H9 (cell line): ENCODE measurements around the gene VDR. TPM values are rescaled to one million over a fixed set of nuclear protein-coding genes. Genes with fewer than 3 reads are reported as not detected.

Source experiments
- DNase-seq: peaks from one replicate; pipeline ENCODE4 v3.0.0-alpha.2; 2017
- H2AFZ ChIP-seq: one replicate; pipeline ENCODE4 v1.6.1; 2013; ENCODE audit warnings: mild to moderate bottlenecking, low read length, control low read depth, moderate library complexity
- H2AK5ac ChIP-seq: 2 replicates; pipeline ENCODE4 v1.6.1; 2013; ENCODE audit warnings: low read length, control low read depth, mixed read lengths; ENCODE audit not compliant: insufficient read length
- H2BK120ac ChIP-seq: one replicate; pipeline ENCODE4 v1.6.1; 2013; ENCODE audit warnings: low read depth, mild to moderate bottlenecking, low read length, control low read depth, inconsistent platforms; ENCODE audit not compliant: poor library complexity, severe bottlenecking
- H2BK12ac ChIP-seq: 2 replicates; pipeline ENCODE4 v1.6.1; 2013; ENCODE audit warnings: low read length, control low read depth, mixed read lengths, low read depth; ENCODE audit not compliant: insufficient read length
- H2BK15ac ChIP-seq: 2 replicates; pipeline ENCODE4 v1.6.1; 2013; ENCODE audit warnings: low read depth, low read length, control low read depth
- H2BK20ac ChIP-seq: one replicate; pipeline ENCODE4 v1.6.1; 2013; ENCODE audit warnings: low read depth, mild to moderate bottlenecking, low read length, control low read depth, inconsistent platforms; ENCODE audit not compliant: poor library complexity, severe bottlenecking
- H2BK5ac ChIP-seq: 2 replicates; pipeline ENCODE4 v1.6.1; 2013; ENCODE audit warnings: low read length, control low read depth, mixed read lengths; ENCODE audit not compliant: insufficient read length
- H3K14ac ChIP-seq: 2 replicates; pipeline ENCODE4 v1.6.1; 2013; ENCODE audit warnings: low read length, control low read depth; ENCODE audit not compliant: insufficient read depth
- H3K18ac ChIP-seq: 2 replicates; pipeline ENCODE4 v1.6.1; 2013; ENCODE audit warnings: low read depth, mild to moderate bottlenecking, mixed read lengths, low read length, control low read depth; ENCODE audit not compliant: insufficient read length
- H3K23ac ChIP-seq: 2 replicates; pipeline ENCODE4 v1.6.1; 2013; ENCODE audit warnings: low read length, control low read depth, mixed read lengths, low read depth; ENCODE audit not compliant: insufficient read length
- H3K23me2 ChIP-seq: 2 replicates; pipeline ENCODE4 v1.6.1; 2013; ENCODE audit warnings: low read depth, mild to moderate bottlenecking, mixed read lengths, low read length, control low read depth; ENCODE audit not compliant: insufficient read length, poor library complexity, severe bottlenecking
- H3K27ac ChIP-seq: 2 replicates; pipeline ENCODE4 v1.5.1; 2013; ENCODE audit warnings: low read length, control low read depth, mixed read lengths, low read depth; ENCODE audit not compliant: insufficient read length
- H3K27me3 ChIP-seq: 2 replicates; pipeline ENCODE4 v1.6.1; 2013; ENCODE audit warnings: low read length, control low read depth, inconsistent platforms; ENCODE audit not compliant: insufficient read depth
- H3K4ac ChIP-seq: 2 replicates; pipeline ENCODE4 v1.6.1; 2013; ENCODE audit warnings: low read depth, mild to moderate bottlenecking, control low read depth, inconsistent platforms, low read length, moderate library complexity
- H3K4me1 ChIP-seq: 2 replicates; pipeline ENCODE4 v1.6.1; 2013; ENCODE audit warnings: low read length, control low read depth, inconsistent platforms; ENCODE audit not compliant: insufficient read depth
- H3K4me2 ChIP-seq: 2 replicates; pipeline ENCODE4 v1.6.1; 2013; ENCODE audit warnings: low read length, control low read depth, mixed read lengths; ENCODE audit not compliant: insufficient read length, insufficient read depth
- H3K56ac ChIP-seq: 2 replicates; pipeline ENCODE4 v1.6.1; 2013; ENCODE audit warnings: low read depth, mild to moderate bottlenecking, mixed read lengths, low read length, control low read depth; ENCODE audit not compliant: insufficient read length
- H3K79me1 ChIP-seq: 2 replicates; pipeline ENCODE4 v1.6.1; 2013; ENCODE audit warnings: low read depth, mild to moderate bottlenecking, moderate library complexity, low read length, control low read depth, inconsistent platforms; ENCODE audit not compliant: insufficient read depth, poor library complexity, severe bottlenecking
- H3K79me2 ChIP-seq: 2 replicates; pipeline ENCODE4 v1.6.1; 2013; ENCODE audit warnings: low read length, control low read depth, inconsistent platforms; ENCODE audit not compliant: insufficient read depth
- H3K9ac ChIP-seq: 2 replicates; pipeline ENCODE4 v1.6.1; 2013; ENCODE audit warnings: low read length, control low read depth, mixed read lengths; ENCODE audit not compliant: insufficient read length; ENCODE audit errors: extremely low read depth
- H3K9me3 ChIP-seq: one replicate; pipeline ENCODE4 v1.6.1; 2013; ENCODE audit warnings: low read depth, low read length, inconsistent platforms; ENCODE audit not compliant: control insufficient read depth
- H3T11ph ChIP-seq: one replicate; pipeline ENCODE4 v1.6.1; 2013; ENCODE audit warnings: mild to moderate bottlenecking, low read length, control low read depth, inconsistent platforms
- H4K20me1 ChIP-seq: one replicate; pipeline ENCODE4 v1.6.1; 2013; ENCODE audit not compliant: control insufficient read depth, insufficient read length, insufficient read depth
- H4K5ac ChIP-seq: 2 replicates; pipeline ENCODE4 v1.6.1; 2013; ENCODE audit warnings: low read depth, mild to moderate bottlenecking, mixed read lengths, low read length, control low read depth; ENCODE audit not compliant: insufficient read length
- H4K8ac ChIP-seq: replicated peaks from 2 replicates; pipeline ENCODE4 v1.6.1; 2013; ENCODE audit warnings: low read length, control low read depth, mixed read lengths, low read depth; ENCODE audit not compliant: insufficient read length
- H4K91ac ChIP-seq: 2 replicates; pipeline ENCODE4 v1.6.1; 2013; ENCODE audit warnings: low read depth, mild to moderate bottlenecking, moderate library complexity, mixed read lengths, low read length, control low read depth; ENCODE audit not compliant: insufficient read length
- H3K27ac Mint-ChIP-seq, 3 experiments: 2 replicates in 2 of 3; 3 replicates in 1 of 3; pipeline ENCODE4 v1.8.0; 2020 to 2021; ENCODE audit warnings: mixed read lengths in 3 of 3, mild to moderate bottlenecking in 1 of 3, moderate library complexity in 1 of 3
- H3K27me3 Mint-ChIP-seq: 2 replicates; pipeline ENCODE4 v1.8.0; 2021; ENCODE audit warnings: low read depth, mild to moderate bottlenecking, moderate library complexity, mixed read lengths
- H3K36me3 Mint-ChIP-seq, 3 experiments: 2 replicates in 2 of 3; 3 replicates in 1 of 3; pipeline ENCODE4 v1.8.0; 2020 to 2021; ENCODE audit warnings: low read depth in 3 of 3, mixed read lengths in 3 of 3; ENCODE audit not compliant: insufficient read depth in 1 of 3
- H3K4me1 Mint-ChIP-seq, 2 experiments: 2 replicates each; pipeline ENCODE4 v1.8.0; 2020; ENCODE audit warnings: mixed read lengths in 2 of 2
- H3K4me3 Mint-ChIP-seq, 2 experiments: 2 replicates in 1 of 2; 3 replicates in 1 of 2; pipeline ENCODE4 v1.8.0; 2020 to 2021; ENCODE audit warnings: mild to moderate bottlenecking in 2 of 2, mixed read lengths in 2 of 2, moderate library complexity in 1 of 2
- H3K9me3 Mint-ChIP-seq, 2 experiments: 2 replicates in 1 of 2; 3 replicates in 1 of 2; pipeline ENCODE4 v1.8.0; 2020; ENCODE audit warnings: mild to moderate bottlenecking in 2 of 2, mixed read lengths in 2 of 2, moderate library complexity in 1 of 2
- WGBS: extraction: QIAGEN DNeasy Blood & Tissue Kit; methylation state at CpG from one replicate; pipeline ENCODE4 v1.1.7; 2013; ENCODE audit warnings: missing lambda C conversion rate, low lambda C conversion rate, mixed read lengths; ENCODE audit not compliant: insufficient read length; ENCODE audit errors: extremely low coverage; 5-methylcytosine and 5-hydroxymethylcytosine counted together
- total RNA-seq: library from RNA; stranded (reverse); gene quantifications from 2 replicates; pipeline ENCODE4 v1.2.1, GENCODE V29; 2021
- TF ChIP-seq, protein P1 (sequence below): fragments of 200-600 bp; sonication (generic); conservative IDR thresholded peaks from 3 replicates; pipeline ENCODE4 v1.8.0; 2021; ENCODE audit warnings: antibody characterized with exemption, mild to moderate bottlenecking

VDR gene
- total RNA-seq, 1 experiment from 2014 or later, result 0.61 TPM

DNA sequence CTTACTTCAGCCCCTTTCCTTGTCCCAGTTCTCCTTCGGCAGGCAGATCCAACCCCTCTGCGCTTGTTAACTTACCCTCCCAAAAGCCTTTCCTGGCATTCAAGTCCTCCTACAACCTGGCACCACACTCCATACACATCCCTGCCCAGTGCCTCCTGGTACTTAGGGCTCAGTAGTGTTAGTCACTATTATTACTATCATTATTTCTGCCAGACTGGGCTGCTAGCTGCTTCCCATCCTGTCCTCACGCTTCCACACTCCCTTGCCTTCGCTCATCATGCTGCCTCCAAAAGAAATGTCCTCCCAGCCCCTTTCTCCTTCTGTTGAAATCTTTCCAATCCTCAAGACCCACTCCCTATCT lies 83.5 kb downstream of the VDR start:
- Histone ChIP-seq H3K27ac (no peak overlapping the region), H4K8ac (no peak overlapping the region), H2AFZ (no peak overlapping the region), H2BK12ac (no peak overlapping the region), H2BK15ac (no peak overlapping the region), H3K23me2 (peaks cover 7% of the 10 kb centered on the region), H3T11ph (no peak overlapping the region), H3K4me1 (peaks cover 16% of the 10 kb centered on the region; the same call in 1 of the 2 replicates), H3K79me1 (no peaks in the 10 kb centered on the region), H3K18ac (no peak overlapping the region), H3K23ac (no peak overlapping the region), H3K14ac (peak overlapping the region; percentile 93; the same call in 1 of the 2 replicates), H3K27me3 (no peaks in the 10 kb centered on the region), H3K79me2 (peaks cover 15% of the 10 kb centered on the region; the same call in 1 of the 2 replicates), H3K9me3 (no peaks in the 10 kb centered on the region), H2AK5ac (no peak overlapping the region), H3K4me2 (no peak overlapping the region), H4K20me1 (no peaks in the 10 kb centered on the region), H3K56ac (no peak overlapping the region), H3K9ac (no peak overlapping the region), H4K5ac (no peak overlapping the region), H2BK120ac (no peak overlapping the region), H2BK20ac (no peak overlapping the region), H3K4ac (no peak overlapping the region), H2BK5ac (no peak overlapping the region), H4K91ac (no peak overlapping the region)
- peak overlapping the region; percentile 27 to 99 (median 89); a peak in 5 of 7 replicates for H3K27ac Mint-ChIP-seq
- DNase-seq, result no peak
- TF ChIP-seq, protein P1, sequence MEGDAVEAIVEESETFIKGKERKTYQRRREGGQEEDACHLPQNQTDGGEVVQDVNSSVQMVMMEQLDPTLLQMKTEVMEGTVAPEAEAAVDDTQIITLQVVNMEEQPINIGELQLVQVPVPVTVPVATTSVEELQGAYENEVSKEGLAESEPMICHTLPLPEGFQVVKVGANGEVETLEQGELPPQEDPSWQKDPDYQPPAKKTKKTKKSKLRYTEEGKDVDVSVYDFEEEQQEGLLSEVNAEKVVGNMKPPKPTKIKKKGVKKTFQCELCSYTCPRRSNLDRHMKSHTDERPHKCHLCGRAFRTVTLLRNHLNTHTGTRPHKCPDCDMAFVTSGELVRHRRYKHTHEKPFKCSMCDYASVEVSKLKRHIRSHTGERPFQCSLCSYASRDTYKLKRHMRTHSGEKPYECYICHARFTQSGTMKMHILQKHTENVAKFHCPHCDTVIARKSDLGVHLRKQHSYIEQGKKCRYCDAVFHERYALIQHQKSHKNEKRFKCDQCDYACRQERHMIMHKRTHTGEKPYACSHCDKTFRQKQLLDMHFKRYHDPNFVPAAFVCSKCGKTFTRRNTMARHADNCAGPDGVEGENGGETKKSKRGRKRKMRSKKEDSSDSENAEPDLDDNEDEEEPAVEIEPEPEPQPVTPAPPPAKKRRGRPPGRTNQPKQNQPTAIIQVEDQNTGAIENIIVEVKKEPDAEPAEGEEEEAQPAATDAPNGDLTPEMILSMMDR, result no peak
- peaks cover 12% of the 10 kb centered on the region for H3K27me3 Mint-ChIP-seq
- no peaks in the 10 kb centered on the region for H3K9me3 Mint-ChIP-seq
- H3K4me1 Mint-ChIP-seq, result peaks cover 52 to 56% of the 10 kb centered on the region in 2 experiments
- whole genome bisulfite sequencing, result no CpG with 5 or more reads among the region's 4 CpGs
- H3K4me3 Mint-ChIP-seq, result peak overlapping the region; percentile 87 to 93
- H3K36me3 Mint-ChIP-seq, result peaks cover 0 to 5% (median 0%) of the 10 kb centered on the region in 3 experiments; a peak in 2 of 7 replicates
